ENCODE data around the gene PRKAG2.
"Not testable (repeated sequence)": the region's sequence is repeated elsewhere in the genome, so short reads cannot be mapped to it uniquely, and the experiment has no call there.

PRKAG2 gene

GRCh38 chr7:151807846-151808245 is 69.1 kb downstream of the PRKAG2 start:
- Mint-ChIP-seq H3K9me3 (no peaks in the 10 kb centered on the region), H3K4me3 (no peak overlapping the region), H3K4me1 (no peaks in the 10 kb centered on the region), H3K27me3 (no peaks in the 10 kb centered on the region), H3K27ac (no peak overlapping the region)
- no peak for ATAC-seq
- DNase-seq = no peak

- no peaks in the 10 kb centered on the region for H3K27me3 Mint-ChIP-seq
Measured at GRCh38 chr7:151806952-151807775, 69.8 kb downstream of the PRKAG2 start.

GRCh38 chr7:151806204-151806603 is 70.7 kb downstream of the PRKAG2 start:
- Mint-ChIP-seq H3K4me1 (no peaks in the 10 kb centered on the region), H3K4me3 (no peak overlapping the region), H3K27me3 (no peaks in the 10 kb centered on the region), H3K9me3 (no peaks in the 10 kb centered on the region), H3K27ac (no peak overlapping the region)
- no peak for DNase-seq
- ATAC-seq = no peak

More at GRCh38 chr7:151806952-151807775, 69.8 kb downstream of the PRKAG2 start:
- Mint-ChIP-seq H3K27ac (no peak overlapping the region), H3K4me1 (no peaks in the 10 kb centered on the region), H3K4me3 (no peak overlapping the region), H3K9me3 (no peaks in the 10 kb centered on the region)
- DNase-seq (no peak), ATAC-seq (no peak)

GRCh38 chr7:151805191-151805590 is 71.7 kb downstream of the PRKAG2 start:
- Mint-ChIP-seq H3K4me1 (no peaks in the 10 kb centered on the region), H3K9me3 (no peaks in the 10 kb centered on the region), H3K27me3 (no peaks in the 10 kb centered on the region), H3K27ac (no peak overlapping the region), H3K4me3 (no peak overlapping the region)
- ATAC-seq (no peak), DNase-seq (no peak)

- Mint-ChIP-seq H3K27ac (peak overlapping the region in 1 of 2 donors; percentile 22), H3K4me3 (no peak overlapping the region), H3K4me1 (no peaks in the 10 kb centered on the region), H3K27me3 (no peaks in the 10 kb centered on the region), H3K9me3 (no peaks in the 10 kb centered on the region)
- DNase-seq (no peak), ATAC-seq (no peak)
Measured at GRCh38 chr7:151804756-151805155, 72.2 kb downstream of the PRKAG2 start.

- DNase-seq (no peak), ATAC-seq (no peak)
- H3K27me3 Mint-ChIP-seq = no peaks in the 10 kb centered on the region
- H3K4me1 Mint-ChIP-seq = peaks cover under 1% of the 10 kb centered on the region
- no peak overlapping the region for H3K4me3 Mint-ChIP-seq
- H3K27ac Mint-ChIP-seq = no peak overlapping the region
- no peaks in the 10 kb centered on the region for H3K9me3 Mint-ChIP-seq
Measured at GRCh38 chr7:151803841-151804240, 73.1 kb downstream of the PRKAG2 start.

- DNase-seq = no peak
- no peaks in the 10 kb centered on the region for H3K9me3 Mint-ChIP-seq
- no peak overlapping the region for H3K4me3 Mint-ChIP-seq
- H3K27ac Mint-ChIP-seq = no peak overlapping the region
- ATAC-seq = no peak
- H3K27me3 Mint-ChIP-seq = no peaks in the 10 kb centered on the region
- peaks cover 6% of the 10 kb centered on the region for H3K4me1 Mint-ChIP-seq
Measured at GRCh38 chr7:151802469-151802846, 74.5 kb downstream of the PRKAG2 start.

- Mint-ChIP-seq H3K27me3 (no peaks in the 10 kb centered on the region), H3K4me1 (peaks cover 6% of the 10 kb centered on the region), H3K27ac (no peak overlapping the region), H3K9me3 (no peaks in the 10 kb centered on the region), H3K4me3 (no peak overlapping the region)
- DNase-seq = no peak
- no peak for ATAC-seq
Measured at GRCh38 chr7:151801782-151802468, 75.0 kb downstream of the PRKAG2 start.

GRCh38 chr7:151801291-151801690 is 75.6 kb downstream of the PRKAG2 start:
- Mint-ChIP-seq H3K9me3 (no peaks in the 10 kb centered on the region), H3K4me1 (peaks cover 11% of the 10 kb centered on the region), H3K4me3 (no peak overlapping the region), H3K27ac (no peak overlapping the region), H3K27me3 (no peaks in the 10 kb centered on the region)
- DNase-seq (no peak), ATAC-seq (no peak)

- no peak for ATAC-seq
- peak overlapping the region in 1 of 2 donors; percentile 67 for H3K27ac Mint-ChIP-seq
- H3K27me3 Mint-ChIP-seq = no peaks in the 10 kb centered on the region
- H3K4me1 Mint-ChIP-seq = peaks cover 15% of the 10 kb centered on the region
- H3K9me3 Mint-ChIP-seq = no peaks in the 10 kb centered on the region
- DNase-seq = no peak
- no peak overlapping the region for H3K4me3 Mint-ChIP-seq
Measured at GRCh38 chr7:151800861-151801260, 76.1 kb downstream of the PRKAG2 start.

- ATAC-seq (no peak), DNase-seq (no peak)
- Mint-ChIP-seq H3K4me1 (peaks cover 18% of the 10 kb centered on the region), H3K27me3 (no peaks in the 10 kb centered on the region), H3K9me3 (no peaks in the 10 kb centered on the region), H3K4me3 (no peak overlapping the region), H3K27ac (peak overlapping the region in 1 of 2 donors; percentile 6)
Measured at GRCh38 chr7:151800391-151800790, 76.5 kb downstream of the PRKAG2 start.

GRCh38 chr7:151799506-151799905 is 77.4 kb downstream of the PRKAG2 start:
- Mint-ChIP-seq H3K4me3 (no peak overlapping the region), H3K4me1 (peaks cover 27% of the 10 kb centered on the region), H3K27me3 (no peaks in the 10 kb centered on the region), H3K27ac (no peak overlapping the region), H3K9me3 (no peaks in the 10 kb centered on the region)
- DNase-seq (no peak), ATAC-seq (no peak)

GRCh38 chr7:151798851-151799448 is 78.0 kb downstream of the PRKAG2 start:
- Mint-ChIP-seq H3K27me3 (no peaks in the 10 kb centered on the region), H3K27ac (no peak overlapping the region), H3K9me3 (no peaks in the 10 kb centered on the region)

GRCh38 chr7:151797667-151798307 is 79.1 kb downstream of the PRKAG2 start:
- H3K9me3 Mint-ChIP-seq, H3K4me3 Mint-ChIP-seq, ATAC-seq, DNase-seq, H3K27me3 Mint-ChIP-seq: not testable (repeated sequence)
- H3K27ac Mint-ChIP-seq = peak overlapping the region; percentile 47 to 81
- H3K4me1 Mint-ChIP-seq = peaks cover 33% of the 10 kb centered on the region

More at GRCh38 chr7:151798851-151799448, 78.0 kb downstream of the PRKAG2 start:
- no peak for DNase-seq
- Mint-ChIP-seq H3K4me3 (no peak overlapping the region), H3K4me1 (peaks cover 33% of the 10 kb centered on the region)
- no peak for ATAC-seq

- no peak overlapping the region for H3K4me3 Mint-ChIP-seq
- DNase-seq (no peak), ATAC-seq (no peak)
- peaks cover 33% of the 10 kb centered on the region for H3K4me1 Mint-ChIP-seq
- H3K27ac Mint-ChIP-seq = peak overlapping the region in 1 of 2 donors; percentile 19
- no peaks in the 10 kb centered on the region for H3K27me3 Mint-ChIP-seq
- no peaks in the 10 kb centered on the region for H3K9me3 Mint-ChIP-seq
Measured at GRCh38 chr7:151796871-151797537, 79.9 kb downstream of the PRKAG2 start.

All from stimulated activated naive CD8-positive, alpha-beta T cell treated with anti-CD3 and anti-CD28 coated beads, Interleukin-15, amount 100 ng/mL, for 72 hours (primary cell).